ENCODE measurements around the gene ZNF605. TPM values are rescaled to one million over a fixed set of nuclear protein-coding genes. Genes with fewer than 3 reads are reported as not detected.

The ZNF605 gene
- total and polyA plus RNA-seq, 2 donors (not counting 1 experiment from before 2014, with no cell fraction given), result 6.0 to 21.7 TPM

GRCh38 chr12:132948146-132949066 lies 7.7 kb downstream of the ZNF605 start:
- Histone ChIP-seq H2AFZ (ENCODE audit: insufficient read depth, low read depth, low read length, poor library complexity, severe bottlenecking) (no peak overlapping the region), H4K20me1 (ENCODE audit: control insufficient read depth, insufficient read depth, low read length, poor library complexity, severe bottlenecking) (peaks cover 16% of the 10 kb centered on the region), H3K27ac (ENCODE audit: low read length in 2 of 2) (no peak overlapping the region), H3K9me3 (ENCODE audit: control extremely low read depth in 1 of 3, control insufficient read depth in 2 of 3, insufficient read depth in 1 of 3, low read length in 2 of 3) (peaks cover 6 to 77% (median 7%) of the 10 kb centered on the region in 3 donors), H3K4me2 (replicated peaks; ENCODE audit: low read depth, low read length, poor library complexity, severe bottlenecking) (no peak overlapping the region), H3K4me1 (ENCODE audit: control insufficient read depth in 2 of 2, insufficient read depth in 2 of 2, low read length in 2 of 2) (no peaks in the 10 kb centered on the region), H3K79me2 (ENCODE audit: control insufficient read depth, insufficient read depth, low read length) (peaks cover 69% of the 10 kb centered on the region), H3K9ac (ENCODE audit: low read length) (no peak overlapping the region), H3K36me3 (replicated peaks in 1 of 2; ENCODE audit: control extremely low read depth in 1 of 2, control insufficient read depth in 1 of 2, extremely low read depth in 1 of 2, insufficient read depth in 2 of 2, low read length in 1 of 2) (peaks cover 0 to 47% of the 10 kb centered on the region in 2 experiments), H3K4me3 (ENCODE audit: control extremely low read depth in 1 of 5, extremely low read depth in 1 of 5, insufficient read depth in 1 of 5, low read depth in 2 of 5, low read length in 4 of 5) (no peak overlapping the region), H3K27me3 (replicated peaks in 1 of 4; ENCODE audit: control extremely low read depth in 1 of 4, control insufficient read depth in 3 of 4, insufficient read depth in 4 of 4, low read length in 3 of 4) (no peaks in the 10 kb centered on the region)
- DNase-seq (no peak), ATAC-seq (ENCODE audit: low read depth) (no peak)
- ChIA-PET CTCF (no interaction called here), POLR2A (no interaction called here)
- H3K27ac Mint-ChIP-seq, result no peak overlapping the region
- H3K4me1 Mint-ChIP-seq, result no peaks in the 10 kb centered on the region
- 96% methylated on average over 29 of the region's 29 CpGs for WGBS (ENCODE audit: insufficient coverage)
- H3K27me3 Mint-ChIP-seq, result no peaks in the 10 kb centered on the region
- H3K4me3 Mint-ChIP-seq, result no peak overlapping the region
- no peak for TF ChIP-seq EZH2 (IDR thresholded peaks at IDR 0.05; ENCODE audit: borderline replicate concordance, insufficient read depth, low read depth, low read length, poor library complexity, severe bottlenecking)
- TF ChIP-seq, protein P1, sequence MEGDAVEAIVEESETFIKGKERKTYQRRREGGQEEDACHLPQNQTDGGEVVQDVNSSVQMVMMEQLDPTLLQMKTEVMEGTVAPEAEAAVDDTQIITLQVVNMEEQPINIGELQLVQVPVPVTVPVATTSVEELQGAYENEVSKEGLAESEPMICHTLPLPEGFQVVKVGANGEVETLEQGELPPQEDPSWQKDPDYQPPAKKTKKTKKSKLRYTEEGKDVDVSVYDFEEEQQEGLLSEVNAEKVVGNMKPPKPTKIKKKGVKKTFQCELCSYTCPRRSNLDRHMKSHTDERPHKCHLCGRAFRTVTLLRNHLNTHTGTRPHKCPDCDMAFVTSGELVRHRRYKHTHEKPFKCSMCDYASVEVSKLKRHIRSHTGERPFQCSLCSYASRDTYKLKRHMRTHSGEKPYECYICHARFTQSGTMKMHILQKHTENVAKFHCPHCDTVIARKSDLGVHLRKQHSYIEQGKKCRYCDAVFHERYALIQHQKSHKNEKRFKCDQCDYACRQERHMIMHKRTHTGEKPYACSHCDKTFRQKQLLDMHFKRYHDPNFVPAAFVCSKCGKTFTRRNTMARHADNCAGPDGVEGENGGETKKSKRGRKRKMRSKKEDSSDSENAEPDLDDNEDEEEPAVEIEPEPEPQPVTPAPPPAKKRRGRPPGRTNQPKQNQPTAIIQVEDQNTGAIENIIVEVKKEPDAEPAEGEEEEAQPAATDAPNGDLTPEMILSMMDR (IDR thresholded peaks at IDR 0.05), result no peak
- no peaks in the 10 kb centered on the region for H3K9me3 Mint-ChIP-seq (ENCODE audit: insufficient read depth)
- intact Hi-C loops (cut with micrococcal nuclease), result no loop called here

DNA sequence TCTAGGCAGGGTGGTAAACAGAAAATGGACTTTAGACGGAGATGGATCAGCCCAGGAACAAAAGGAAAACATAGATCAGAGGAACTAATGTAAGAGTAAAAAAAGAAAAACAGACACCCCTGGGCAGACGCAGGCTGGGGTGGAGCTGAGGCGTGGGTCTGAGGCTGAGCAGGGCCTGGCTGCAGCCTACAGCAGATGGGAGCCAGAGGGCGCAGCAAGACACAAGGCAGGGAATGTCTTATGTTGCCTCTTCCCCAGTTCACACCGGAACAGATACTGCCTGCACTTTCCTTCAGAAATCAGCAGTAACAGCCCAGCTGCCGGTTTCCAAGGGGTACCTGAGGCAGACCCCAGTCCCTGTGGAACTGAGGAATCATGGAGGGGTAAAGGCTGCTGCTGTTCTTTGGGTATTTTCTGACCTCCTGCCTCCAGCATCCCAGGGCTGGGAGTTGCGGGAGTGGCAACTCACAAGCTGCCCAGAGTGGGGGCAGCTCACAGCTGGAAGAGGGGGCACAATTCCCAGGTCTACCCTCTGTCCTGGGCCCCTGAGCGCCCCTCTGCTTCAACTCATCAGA lies 9.8 kb downstream of the ZNF605 start:
- H3K4me3 Mint-ChIP-seq, result no peak overlapping the region
- Histone ChIP-seq H3K9me3 (ENCODE audit: control extremely low read depth in 1 of 3, control insufficient read depth in 2 of 3, insufficient read depth in 1 of 3, low read length in 2 of 3) (peaks cover 7 to 81% (median 20%) of the 10 kb centered on the region in 3 donors), H3K27me3 (replicated peaks in 1 of 4; ENCODE audit: control extremely low read depth in 1 of 4, control insufficient read depth in 3 of 4, insufficient read depth in 4 of 4, low read length in 3 of 4) (no peaks in the 10 kb centered on the region), H3K4me3 (ENCODE audit: control extremely low read depth in 1 of 5, extremely low read depth in 1 of 5, insufficient read depth in 1 of 5, low read depth in 2 of 5, low read length in 4 of 5) (no peak overlapping the region), H2AFZ (ENCODE audit: insufficient read depth, low read depth, low read length, poor library complexity, severe bottlenecking) (no peak overlapping the region), H3K4me2 (replicated peaks; ENCODE audit: low read depth, low read length, poor library complexity, severe bottlenecking) (no peak overlapping the region), H3K27ac (ENCODE audit: low read length in 2 of 2) (no peak overlapping the region), H3K9ac (ENCODE audit: low read length) (no peak overlapping the region), H3K4me1 (ENCODE audit: control insufficient read depth in 2 of 2, insufficient read depth in 2 of 2, low read length in 2 of 2) (no peaks in the 10 kb centered on the region), H3K79me2 (ENCODE audit: control insufficient read depth, insufficient read depth, low read length) (peaks cover 48% of the 10 kb centered on the region), H3K36me3 (replicated peaks in 1 of 2; ENCODE audit: control extremely low read depth in 1 of 2, control insufficient read depth in 1 of 2, extremely low read depth in 1 of 2, insufficient read depth in 2 of 2, low read length in 1 of 2) (peaks cover 0 to 64% of the 10 kb centered on the region in 2 experiments), H4K20me1 (ENCODE audit: control insufficient read depth, insufficient read depth, low read length, poor library complexity, severe bottlenecking) (peaks cover 7% of the 10 kb centered on the region)
- 90% methylated on average over 7 of the region's 8 CpGs for WGBS (ENCODE audit: insufficient coverage)
- DNase-seq (no peak), ATAC-seq (ENCODE audit: low read depth) (no peak)
- intact Hi-C loops (cut with micrococcal nuclease), result no loop called here
- CTCF ChIA-PET, result interaction anchor here (0.6 kb wide), 1 partner anchor 23 kb away, joined by 5 read pairs; no protein-coding TSS in a partner anchor
- peaks cover 4% of the 10 kb centered on the region for H3K9me3 Mint-ChIP-seq (ENCODE audit: insufficient read depth)
- H3K27ac Mint-ChIP-seq, result no peak overlapping the region
- no peak for TF ChIP-seq EZH2 (IDR thresholded peaks at IDR 0.05; ENCODE audit: borderline replicate concordance, insufficient read depth, low read depth, low read length, poor library complexity, severe bottlenecking)
- TF ChIP-seq, protein P1 (IDR thresholded peaks at IDR 0.05), result no peak
- POLR2A ChIA-PET, result no interaction called here
- H3K27me3 Mint-ChIP-seq, result no peaks in the 10 kb centered on the region
- H3K4me1 Mint-ChIP-seq, result no peaks in the 10 kb centered on the region

All from B cell (primary cell).